HepG2 (cell line): ENCODE results near the gene DNAJC9. TPM values are rescaled to one million over a fixed set of nuclear protein-coding genes. Genes with fewer than 3 reads are reported as not detected.

Source experiments
- AHR ChIP-seq: IDR thresholded peaks from 2 replicates; pipeline ENCODE4 v1.6.1; 2018; ENCODE audit warnings: missing genetic modification reagents, missing compliant biosample characterization
- ARID2 ChIP-seq: sonication (generic); formaldehyde crosslinking; IDR thresholded peaks from 2 replicates; pipeline ENCODE4 v1.8.1; 2022; ENCODE audit warnings: mild to moderate bottlenecking, missing genetic modification reagents, borderline replicate concordance
- ARNTL ChIP-seq: sonication (generic); formaldehyde crosslinking; IDR thresholded peaks from 2 replicates; pipeline ENCODE4 v1.4.0; 2020; ENCODE audit warnings: mild to moderate bottlenecking, missing genetic modification reagents
- CEBPB ChIP-seq: IDR thresholded peaks from 2 replicates; pipeline ENCODE4 v1.6.1; 2011; ENCODE audit warnings: low read depth, low read length, improper control_type of control experiment, borderline replicate concordance
- FOXA3 ChIP-seq: IDR thresholded peaks from 2 replicates; pipeline ENCODE4 v1.6.1; 2016; ENCODE audit warnings: missing genetic modification reagents, missing compliant biosample characterization
- GTF2F1 ChIP-seq: fragments of 150-350 bp; IDR thresholded peaks from 2 replicates; pipeline ENCODE4 v1.6.1; 2014; ENCODE audit warnings: low read length
- HHEX ChIP-seq: IDR thresholded peaks from 2 replicates; pipeline ENCODE4 v1.6.1; 2016; ENCODE audit warnings: control low read depth
- HNRNPLL ChIP-seq: fragments of 200-400 bp; formaldehyde crosslinking; IDR thresholded peaks from 2 replicates; pipeline ENCODE4 v1.6.1; 2017; ENCODE audit warnings: mild to moderate bottlenecking, low read depth, low read length; ENCODE audit not compliant: poor library complexity, severe bottlenecking
- NRL ChIP-seq: sonication (generic); formaldehyde crosslinking; IDR thresholded peaks from 2 replicates; pipeline ENCODE4 v1.5.0; 2020; ENCODE audit warnings: missing genetic modification reagents, mild to moderate bottlenecking, moderate library complexity, borderline replicate concordance
- PATZ1 ChIP-seq: sonication (generic); formaldehyde crosslinking; IDR thresholded peaks from 2 replicates; pipeline ENCODE4 v1.4.0; 2020; ENCODE audit warnings: missing genetic modification reagents
- POGK ChIP-seq: sonication (generic); formaldehyde crosslinking; conservative IDR thresholded peaks from 2 replicates; pipeline ENCODE4 v1.8.0; 2022; ENCODE audit warnings: mild to moderate bottlenecking, moderate library complexity, missing genetic modification reagents
- RAD21 ChIP-seq: fragments of 450-650 bp; formaldehyde crosslinking; IDR thresholded peaks from 2 replicates; pipeline ENCODE4 v1.5.0; 2020; ENCODE audit warnings: mild to moderate bottlenecking
- SMAD9 ChIP-seq: sonication (generic); formaldehyde crosslinking; IDR thresholded peaks from 2 replicates; pipeline ENCODE4 v1.5.1; 2020; ENCODE audit warnings: mild to moderate bottlenecking, missing genetic modification reagents
- TBX2 ChIP-seq: sonication (generic); formaldehyde crosslinking; IDR thresholded peaks from 2 replicates; pipeline ENCODE4 v1.5.0; 2020; ENCODE audit warnings: missing genetic modification reagents, mild to moderate bottlenecking, borderline replicate concordance
- TCF7L2 ChIP-seq: IDR thresholded peaks from 2 replicates; pipeline ENCODE4 v1.6.1; 2011; ENCODE audit warnings: mild to moderate bottlenecking, low read depth, low read length, moderate library complexity
- TEAD3 ChIP-seq: optimal IDR thresholded peaks from 2 replicates; pipeline ENCODE3; 2016; ENCODE audit warnings: borderline replicate concordance
- UBTF ChIP-seq: sonication (generic); formaldehyde crosslinking; IDR thresholded peaks from 2 replicates; pipeline ENCODE4 v1.4.0; 2020; ENCODE audit warnings: mild to moderate bottlenecking, missing genetic modification reagents
- YY1 ChIP-seq: IDR thresholded peaks from 2 replicates; pipeline ENCODE4 v1.6.1; 2011; ENCODE audit warnings: low read length, low read depth, moderate library complexity, mild to moderate bottlenecking; ENCODE audit not compliant: insufficient read depth, insufficient replicate concordance
- ZBTB37 ChIP-seq: sonication (generic); formaldehyde crosslinking; IDR thresholded peaks from 2 replicates; pipeline ENCODE4 v1.4.0; 2020; ENCODE audit warnings: mild to moderate bottlenecking, missing genetic modification reagents
- ZFP90 ChIP-seq: sonication (generic); formaldehyde crosslinking; IDR thresholded peaks from 2 replicates; pipeline ENCODE4 v1.8.0; 2022; ENCODE audit warnings: missing genetic modification reagents, mild to moderate bottlenecking, inconsistent platforms, borderline replicate concordance
- ZNF12 ChIP-seq: sonication (generic); formaldehyde crosslinking; IDR thresholded peaks from 2 replicates; pipeline ENCODE4 v1.5.0; 2020; ENCODE audit warnings: missing genetic modification reagents
- ZNF614 ChIP-seq: IDR thresholded peaks from 2 replicates; pipeline ENCODE4 v1.6.1; 2018; ENCODE audit warnings: missing biosample characterization, missing genetic modification reagents, inconsistent platforms, borderline replicate concordance
- ZNF891 ChIP-seq: sonication (generic); formaldehyde crosslinking; IDR thresholded peaks from 2 replicates; pipeline ENCODE4 v1.5.0; 2020; ENCODE audit warnings: mild to moderate bottlenecking, missing genetic modification reagents
- polyA plus RNA-seq, 8 experiments: library from polyadenylated mRNA; depleted of rRNA in 3 of 8; stranded (reverse) in 7 of 8; unstranded in 1 of 8; fragments of >200 nt; fragmentation: Illumina TruSeq in 4 of 8; extraction: Trizol in 4 of 8; gene quantifications; 2 replicates each; pipeline versions ENCODE4 v1.2.1 to v1.2.3, GENCODE V29; 2011 to 2016; ENCODE audit warnings: low read depth in 4 of 8, missing spikeins in 1 of 8, mixed read lengths in 1 of 8; ENCODE audit not compliant: insufficient read depth in 1 of 8
- total RNA-seq, 5 experiments: library from RNA; depleted of rRNA; stranded (reverse); fragments of >200 nt; fragmentation: Illumina TruSeq; extraction: Trizol; gene quantifications; 2 replicates each; pipeline ENCODE4 v1.2.3, GENCODE V29; 2016; ENCODE audit warnings: low read depth in 1 of 5

The DNAJC9 gene
- total and polyA plus RNA-seq, 2 of the 13 experiments (the other 11 are each of a cell fraction or from before 2014, with no cell fraction given), result 15.9 to 60.3 TPM

- TF ChIP-seq UBTF (CRISPR knock-in tag) (peak; percentile 91), ZNF891 (CRISPR knock-in tag) (0 out of 2 replicates have a peak, but pooled peaks have one; percentile 45), ARNTL (CRISPR knock-in tag) (peak; percentile 70), ZFP90 (CRISPR knock-in tag) (no peak; the same call in 1 of the 2 replicates), YY1 (peak; percentile 65), HHEX (CRISPR knock-in tag) (no peak), POGK (CRISPR knock-in tag) (peak; percentile 95), SMAD9 (CRISPR knock-in tag) (no peak), TBX2 (CRISPR knock-in tag) (peak; percentile 71; the same call in 1 of the 2 replicates), TCF7L2 (no peak), NRL (0 out of 2 replicates have a peak, but pooled peaks have one; percentile 44), CEBPB (no peak), FOXA3 (CRISPR knock-in tag) (peak; percentile 71), ZBTB37 (CRISPR knock-in tag) (no peak), AHR (peak; percentile 26; the same call in 1 of the 2 replicates), PATZ1 (CRISPR knock-in tag) (no peak; the same call in 1 of the 2 replicates), GTF2F1 (no peak), ZNF12 (CRISPR knock-in tag) (no peak; the same call in none of the 2 replicates), RAD21 (peak; percentile 40; the same call in 1 of the 2 replicates), HNRNPLL (peak; percentile 76), ZNF614 (CRISPR knock-in tag) (no peak), ARID2 (no peak), TEAD3 (CRISPR knock-in tag) (no peak)
Observed at GRCh38 chr10:73252445-73253224, 5.6 kb upstream of the DNAJC9 start, which contains the start of gene MRPS16 (continued).
